ENCODE results near the gene APLF. TPM values are rescaled to one million over a fixed set of nuclear protein-coding genes. Genes with fewer than 3 reads are reported as not detected.

Gene APLF
- total and polyA plus RNA-seq, 9 donors = 1.0 to 14.1 (median 9.3) TPM

DNA sequence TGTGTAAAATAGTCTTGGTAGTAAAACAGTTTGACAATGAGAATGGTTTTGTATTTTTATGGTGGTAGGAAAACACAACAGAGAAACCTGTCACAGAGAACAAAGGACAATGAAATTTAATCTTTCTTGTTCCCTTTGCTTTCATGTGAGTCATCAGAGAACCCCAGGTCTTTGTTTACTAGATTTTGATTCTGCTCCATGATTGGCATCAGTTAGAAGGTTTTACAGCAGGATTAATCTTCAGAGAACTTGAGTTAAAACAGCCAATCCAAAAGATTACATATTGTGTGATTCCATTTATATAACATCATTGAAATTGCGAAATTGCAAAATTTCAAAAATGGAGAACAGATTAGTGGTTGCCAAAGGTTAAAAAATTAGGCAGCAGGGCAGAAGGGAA lies 2.5 kb downstream of the APLF start:
- intact Hi-C loops (cut with DNase I) = loop anchor here in 2 of 4 donors (10.0 kb wide), 1 partner anchor 455 kb away; no protein-coding TSS in a partner anchor
- Histone ChIP-seq H3K36me3 (no peaks in the 10 kb centered on the region), H3K27ac (no peak overlapping the region), H3K4me1 (ENCODE audit: insufficient read depth) (peaks cover 2% of the 10 kb centered on the region), H3K27me3 (no peaks in the 10 kb centered on the region), H3K9me3 (no peaks in the 10 kb centered on the region), H3K4me3 (no peak overlapping the region)
- TF ChIP-seq POLR2A (IDR thresholded peaks at IDR 0.05) (no peak), EP300 (IDR thresholded peaks at IDR 0.05) (no peak)
- TF ChIP-seq, protein P1, sequence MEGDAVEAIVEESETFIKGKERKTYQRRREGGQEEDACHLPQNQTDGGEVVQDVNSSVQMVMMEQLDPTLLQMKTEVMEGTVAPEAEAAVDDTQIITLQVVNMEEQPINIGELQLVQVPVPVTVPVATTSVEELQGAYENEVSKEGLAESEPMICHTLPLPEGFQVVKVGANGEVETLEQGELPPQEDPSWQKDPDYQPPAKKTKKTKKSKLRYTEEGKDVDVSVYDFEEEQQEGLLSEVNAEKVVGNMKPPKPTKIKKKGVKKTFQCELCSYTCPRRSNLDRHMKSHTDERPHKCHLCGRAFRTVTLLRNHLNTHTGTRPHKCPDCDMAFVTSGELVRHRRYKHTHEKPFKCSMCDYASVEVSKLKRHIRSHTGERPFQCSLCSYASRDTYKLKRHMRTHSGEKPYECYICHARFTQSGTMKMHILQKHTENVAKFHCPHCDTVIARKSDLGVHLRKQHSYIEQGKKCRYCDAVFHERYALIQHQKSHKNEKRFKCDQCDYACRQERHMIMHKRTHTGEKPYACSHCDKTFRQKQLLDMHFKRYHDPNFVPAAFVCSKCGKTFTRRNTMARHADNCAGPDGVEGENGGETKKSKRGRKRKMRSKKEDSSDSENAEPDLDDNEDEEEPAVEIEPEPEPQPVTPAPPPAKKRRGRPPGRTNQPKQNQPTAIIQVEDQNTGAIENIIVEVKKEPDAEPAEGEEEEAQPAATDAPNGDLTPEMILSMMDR (IDR thresholded peaks at IDR 0.05) = no peak
- WGBS, 3 donors = 94 to 98% (median 96%) methylated on average over 1 of the region's 1 CpG
- DNase-seq = no peak

DNA sequence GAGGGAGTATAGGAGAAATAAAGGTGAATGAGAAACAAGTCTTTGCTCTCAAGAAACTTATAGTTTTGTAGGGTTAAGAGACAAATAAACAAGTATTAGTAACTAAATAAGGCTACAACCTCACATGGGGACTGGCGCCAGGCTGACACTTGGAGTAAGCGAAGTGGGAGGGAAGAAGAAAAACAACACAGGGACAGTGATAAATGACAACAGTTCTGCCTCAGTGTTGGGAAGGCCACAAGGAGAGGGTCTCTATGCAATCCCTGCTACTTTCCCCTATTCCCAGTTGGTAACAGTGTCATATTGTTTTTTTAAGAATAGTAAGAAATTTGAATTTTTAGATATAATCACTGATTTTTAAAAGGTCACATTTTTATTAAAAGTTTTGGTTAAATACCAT lies 4.0 kb downstream of the APLF start:
- no peaks in the 10 kb centered on the region for H3K27me3 ChIP-seq
- no peaks in the 10 kb centered on the region for H3K4me1 ChIP-seq (ENCODE audit: insufficient read depth)
- no peaks in the 10 kb centered on the region for H3K9me3 ChIP-seq
- DNase-seq = no peak
- H3K36me3 ChIP-seq = no peaks in the 10 kb centered on the region
- 90 to 98% (median 96%) methylated on average over 2 of the region's 2 CpGs for WGBS, 3 donors
- intact Hi-C loops (cut with DNase I) = no loop called here
- H3K4me3 ChIP-seq = no peak overlapping the region
- TF ChIP-seq, protein P1 (IDR thresholded peaks at IDR 0.05) = no peak
- TF ChIP-seq POLR2A (IDR thresholded peaks at IDR 0.05) (no peak), EP300 (IDR thresholded peaks at IDR 0.05) (no peak)
- H3K27ac ChIP-seq = no peak overlapping the region

DNA sequence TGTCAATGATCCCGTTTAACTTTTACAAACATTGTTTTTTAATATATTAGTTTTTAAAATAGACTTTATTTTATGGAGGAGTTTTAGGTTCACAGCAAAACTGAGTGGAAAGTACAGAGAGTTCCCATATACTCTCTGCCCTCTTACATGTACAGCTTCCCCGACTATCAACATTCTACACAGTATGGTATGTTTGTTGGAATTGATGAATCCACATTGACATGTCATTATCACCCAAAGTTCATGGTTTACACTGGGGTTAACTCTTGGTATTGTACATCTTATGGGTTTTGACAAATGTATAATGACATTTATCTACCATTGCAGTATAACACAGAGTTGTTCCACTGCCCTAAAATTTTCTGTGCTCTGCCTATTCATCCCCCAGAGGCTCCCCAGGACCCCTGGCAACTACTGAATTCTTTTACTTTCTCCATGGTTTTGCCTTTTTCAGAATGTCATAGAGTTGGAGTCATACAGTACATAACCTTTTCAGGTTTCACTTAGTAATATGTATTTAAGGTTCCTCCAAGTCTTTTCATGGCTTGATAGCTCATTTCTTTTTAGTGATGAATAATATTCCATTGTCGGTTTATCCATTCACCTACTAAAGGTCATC lies 5.5 kb downstream of the APLF start:
- no peaks in the 10 kb centered on the region for H3K4me1 ChIP-seq (ENCODE audit: insufficient read depth)
- H3K36me3 ChIP-seq = no peaks in the 10 kb centered on the region
- 81 to 83% (median 82%) methylated on average over 3 of the region's 3 CpGs for WGBS, 3 donors
- no peaks in the 10 kb centered on the region for H3K9me3 ChIP-seq
- H3K4me3 ChIP-seq = no peak overlapping the region
- no peak for DNase-seq
- intact Hi-C loops (cut with DNase I) = no loop called here
- no peak overlapping the region for H3K27ac ChIP-seq
- TF ChIP-seq, protein P1 (IDR thresholded peaks at IDR 0.05) = no peak
- TF ChIP-seq POLR2A (IDR thresholded peaks at IDR 0.05) (no peak), EP300 (IDR thresholded peaks at IDR 0.05) (no peak)
- no peaks in the 10 kb centered on the region for H3K27me3 ChIP-seq

DNA sequence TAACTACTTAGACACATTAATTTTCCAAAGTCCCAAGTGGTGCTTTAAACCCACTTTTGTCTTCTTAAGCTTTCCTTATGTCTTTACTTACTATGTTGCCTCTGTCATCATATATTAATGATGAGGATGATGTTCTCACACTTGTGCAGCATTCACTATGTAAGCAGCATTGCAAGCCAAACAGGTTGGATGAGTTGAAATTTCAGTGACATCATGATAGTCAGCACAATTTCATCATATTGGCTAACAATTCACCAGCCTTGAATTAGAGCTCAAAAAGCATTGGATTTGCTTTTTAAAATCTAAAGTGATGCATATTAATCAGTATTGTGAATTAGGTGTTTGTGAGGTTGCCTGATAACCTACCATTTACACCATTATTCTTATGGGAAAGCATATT lies 7.7 kb downstream of the APLF start:
- TF ChIP-seq POLR2A (IDR thresholded peaks at IDR 0.05) (no peak), EP300 (IDR thresholded peaks at IDR 0.05) (no peak)
- TF ChIP-seq, protein P1 (IDR thresholded peaks at IDR 0.05) = no peak
- no peaks in the 10 kb centered on the region for H3K27me3 ChIP-seq
- H3K36me3 ChIP-seq = no peaks in the 10 kb centered on the region
- DNase-seq = no peak
- H3K4me3 ChIP-seq = no peak overlapping the region
- H3K9me3 ChIP-seq = no peaks in the 10 kb centered on the region
- H3K27ac ChIP-seq = no peak overlapping the region
- H3K4me1 ChIP-seq (ENCODE audit: insufficient read depth) = no peaks in the 10 kb centered on the region
- intact Hi-C loops (cut with DNase I) = no loop called here

All from ovary (tissue), 9 donors.